GM19452 (cell line): ENCODE measurements around the gene TECTA.

ENCODE experiments used
- ATAC-seq: cut with Tn5 transposase; IDR thresholded peaks from one replicate; pipeline ENCODE4 v1.9.1; 2021; ENCODE audit not compliant: unreplicated experiment

TECTA gene, protein sequence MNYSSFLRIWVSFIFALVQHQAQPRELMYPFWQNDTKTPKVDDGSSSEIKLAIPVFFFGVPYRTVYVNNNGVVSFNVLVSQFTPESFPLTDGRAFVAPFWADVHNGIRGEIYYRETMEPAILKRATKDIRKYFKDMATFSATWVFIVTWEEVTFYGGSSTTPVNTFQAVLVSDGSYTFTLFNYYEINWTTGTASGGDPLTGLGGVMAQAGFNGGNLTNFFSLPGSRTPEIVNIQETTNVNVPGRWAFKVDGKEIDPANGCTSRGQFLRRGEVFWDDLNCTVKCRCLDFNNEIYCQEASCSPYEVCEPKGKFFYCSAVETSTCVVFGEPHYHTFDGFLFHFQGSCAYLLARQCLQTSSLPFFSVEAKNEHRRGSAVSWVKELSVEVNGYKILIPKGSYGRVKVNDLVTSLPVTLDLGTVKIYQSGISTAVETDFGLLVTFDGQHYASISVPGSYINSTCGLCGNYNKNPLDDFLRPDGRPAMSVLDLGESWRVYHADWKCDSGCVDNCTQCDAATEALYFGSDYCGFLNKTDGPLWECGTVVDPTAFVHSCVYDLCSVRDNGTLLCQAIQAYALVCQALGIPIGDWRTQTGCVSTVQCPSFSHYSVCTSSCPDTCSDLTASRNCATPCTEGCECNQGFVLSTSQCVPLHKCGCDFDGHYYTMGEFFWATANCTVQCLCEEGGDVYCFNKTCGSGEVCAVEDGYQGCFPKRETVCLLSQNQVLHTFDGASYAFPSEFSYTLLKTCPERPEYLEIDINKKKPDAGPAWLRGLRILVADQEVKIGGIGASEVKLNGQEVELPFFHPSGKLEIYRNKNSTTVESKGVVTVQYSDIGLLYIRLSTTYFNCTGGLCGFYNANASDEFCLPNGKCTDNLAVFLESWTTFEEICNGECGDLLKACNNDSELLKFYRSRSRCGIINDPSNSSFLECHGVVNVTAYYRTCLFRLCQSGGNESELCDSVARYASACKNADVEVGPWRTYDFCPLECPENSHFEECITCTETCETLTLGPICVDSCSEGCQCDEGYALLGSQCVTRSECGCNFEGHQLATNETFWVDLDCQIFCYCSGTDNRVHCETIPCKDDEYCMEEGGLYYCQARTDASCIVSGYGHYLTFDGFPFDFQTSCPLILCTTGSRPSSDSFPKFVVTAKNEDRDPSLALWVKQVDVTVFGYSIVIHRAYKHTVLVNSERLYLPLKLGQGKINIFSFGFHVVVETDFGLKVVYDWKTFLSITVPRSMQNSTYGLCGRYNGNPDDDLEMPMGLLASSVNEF (N-terminal part only)

GRCh38 chr11:121100943-121101342 is at the start of gene TECTA:
Gene TECTA, plus strand, starts transcription at chr11:121101243. Its CDS starts 1,423 bp downstream, at chr11:121102666.
- no peak for ATAC-seq

GRCh38 chr11:121053244-121053643 is 47.8 kb upstream of the TECTA start:
- no peak for ATAC-seq

- no peak for ATAC-seq
Observed at GRCh38 chr11:121054266-121054665, 46.8 kb upstream of the TECTA start.

GRCh38 chr11:121055076-121055475 is 46.0 kb upstream of the TECTA start:
- ATAC-seq, result no peak

DNA sequence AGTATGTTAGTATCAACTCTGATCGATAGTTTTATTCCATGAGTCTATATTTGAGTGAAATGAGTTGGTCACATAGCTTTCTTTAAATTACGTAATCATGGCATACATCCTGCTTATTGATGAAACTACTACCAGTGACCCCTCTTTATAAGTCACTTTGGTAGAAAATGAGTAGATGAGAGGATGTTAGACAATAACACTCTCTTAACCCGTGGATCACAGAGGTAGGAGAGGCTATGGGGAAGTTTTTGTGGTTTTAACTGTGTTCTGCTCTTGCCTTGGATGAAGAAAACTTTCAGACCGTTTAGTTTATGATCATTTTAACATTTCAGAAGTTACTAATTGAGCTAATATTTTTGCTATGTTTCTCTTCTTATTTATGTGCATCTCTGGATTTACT is 43.1 kb upstream of the TECTA start:
- no peak for ATAC-seq

DNA sequence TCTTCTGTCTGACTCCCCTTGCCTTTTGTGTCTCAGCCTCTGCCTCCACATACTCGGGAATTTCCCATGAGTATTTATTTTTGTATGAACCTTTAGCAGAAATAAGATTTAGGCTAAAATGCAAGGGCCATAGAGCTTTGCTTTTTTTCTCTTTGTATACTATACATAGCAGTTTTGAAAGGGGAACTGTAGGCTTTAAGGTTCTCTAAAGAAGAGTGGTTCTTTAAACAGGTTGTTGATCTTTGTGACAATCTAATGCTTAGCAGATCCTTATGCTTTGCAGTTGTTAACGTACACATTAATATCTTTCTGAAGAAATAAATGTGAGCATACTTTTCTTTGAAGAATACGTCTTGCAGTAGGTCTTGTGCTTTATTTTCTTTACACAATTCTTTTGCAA is 42.1 kb upstream of the TECTA start:
- no peak for ATAC-seq

DNA sequence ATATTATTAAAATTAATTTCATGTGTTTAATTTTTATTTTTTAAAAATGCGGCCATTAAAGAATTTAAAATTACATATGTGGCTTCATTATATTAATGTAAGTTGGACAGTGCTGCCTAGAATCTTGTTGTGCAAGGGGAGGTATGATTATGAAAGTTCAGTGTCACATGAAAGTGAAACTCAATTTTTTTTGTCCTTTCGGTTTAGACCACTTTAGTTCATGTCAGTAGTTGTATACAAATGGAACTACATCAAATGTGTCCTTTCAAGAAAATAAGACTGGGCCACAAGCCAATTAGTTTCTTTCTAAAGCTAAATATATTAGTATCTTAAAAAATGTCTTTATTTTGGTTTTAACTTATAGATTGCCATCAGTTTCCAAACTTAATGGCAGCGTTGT is 41.4 kb upstream of the TECTA start:
- peak; percentile 98 for ATAC-seq

- no peak for ATAC-seq
Observed at GRCh38 chr11:121063728-121064127, 37.3 kb upstream of the TECTA start.

DNA sequence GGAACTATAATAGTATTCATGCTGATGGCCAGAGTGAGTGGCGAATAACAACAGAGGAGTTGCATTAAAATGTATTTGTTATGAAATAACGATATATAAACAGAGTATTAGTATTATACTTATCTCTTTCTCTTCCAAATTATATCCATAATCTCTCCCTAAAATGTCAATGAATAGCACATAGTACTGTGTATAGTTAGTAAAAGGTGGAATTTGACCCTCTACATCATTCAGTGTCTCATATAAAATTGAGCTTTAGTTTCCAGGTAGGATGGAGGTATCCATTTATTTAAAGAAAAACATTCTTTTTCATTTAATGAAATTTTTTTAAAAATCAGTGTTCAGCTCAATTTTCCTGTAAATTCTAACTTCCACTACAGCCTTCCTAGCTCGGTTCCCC is 34.4 kb upstream of the TECTA start:
- ATAC-seq, result no peak

- no peak for ATAC-seq
Observed at GRCh38 chr11:121067026-121067425, 34.0 kb upstream of the TECTA start.

GRCh38 chr11:121067453-121067852 is 33.6 kb upstream of the TECTA start:
- no peak for ATAC-seq

- ATAC-seq, result no peak
Observed at GRCh38 chr11:121067962-121068647, 32.9 kb upstream of the TECTA start.

- no peak for ATAC-seq
Observed at GRCh38 chr11:121068787-121069186, 32.3 kb upstream of the TECTA start.

- no peak for ATAC-seq
Observed at GRCh38 chr11:121070951-121071845, 29.8 kb upstream of the TECTA start.

DNA sequence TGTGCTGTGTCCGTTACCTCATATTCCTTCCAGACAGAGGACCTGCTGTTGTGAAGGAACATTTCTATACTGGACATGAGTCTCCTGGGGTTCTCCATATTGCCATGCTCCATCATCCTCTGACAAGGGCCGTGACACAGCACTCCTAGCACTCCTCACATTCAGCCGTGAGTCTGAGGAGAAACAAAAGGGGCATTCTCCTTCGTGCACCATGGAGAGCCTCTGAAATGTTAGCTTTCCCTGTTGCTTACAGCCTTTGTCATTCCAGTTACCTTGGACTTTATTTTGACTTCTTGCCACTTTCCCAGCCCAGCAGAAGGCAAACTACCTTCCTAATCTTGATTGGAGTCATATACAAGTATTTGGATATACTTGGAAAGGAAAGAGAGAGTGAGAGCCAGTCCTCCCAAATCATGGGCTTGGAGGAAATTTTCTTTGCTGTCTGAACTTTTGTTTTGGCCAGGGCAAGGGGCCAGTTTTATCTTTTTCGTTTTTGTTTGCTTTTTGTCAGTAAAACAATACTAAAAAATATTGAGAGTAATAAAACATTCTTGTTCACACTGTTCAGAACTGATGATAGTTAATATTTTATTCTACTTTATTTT is 29.1 kb upstream of the TECTA start:
- no peak for ATAC-seq

DNA sequence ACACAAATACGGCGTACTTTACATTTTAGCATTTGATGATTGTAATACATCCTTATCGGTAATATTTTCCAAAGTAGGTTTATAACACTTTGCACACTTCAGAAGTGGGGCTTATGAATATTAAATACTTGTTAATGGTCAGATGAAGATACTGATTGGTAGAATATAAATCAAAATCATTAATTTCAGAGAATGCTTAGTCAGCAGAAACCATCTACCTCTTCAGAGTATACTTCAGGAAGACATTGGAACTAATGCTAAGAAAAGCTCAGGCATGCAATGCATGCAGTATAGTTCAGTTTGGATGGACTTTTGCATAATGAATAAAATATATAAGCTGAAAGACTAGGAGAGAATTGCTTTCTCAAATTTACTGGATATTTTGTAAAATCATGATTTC is 19.7 kb upstream of the TECTA start:
- no peak for ATAC-seq

DNA sequence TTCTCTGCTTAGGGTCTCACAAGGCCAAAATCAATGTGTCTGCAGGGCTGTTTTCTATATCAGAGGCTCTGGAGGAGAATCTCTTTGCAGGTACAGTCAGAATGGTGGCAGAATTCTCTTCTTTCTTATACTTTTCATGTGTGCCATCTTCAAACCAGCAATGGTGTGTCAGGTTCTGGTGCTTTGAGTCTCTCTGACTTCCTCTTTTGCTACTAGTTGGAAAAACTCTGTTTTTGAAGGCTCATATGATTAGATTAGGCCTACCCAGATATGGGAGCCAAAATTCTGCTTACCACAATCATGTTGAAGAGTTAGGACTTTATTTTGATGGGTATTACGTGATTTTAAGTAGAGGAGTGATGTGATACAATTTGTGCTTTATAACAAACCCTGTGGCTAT is 18.8 kb upstream of the TECTA start:
- no peak for ATAC-seq

- no peak for ATAC-seq
Observed at GRCh38 chr11:121082670-121083069, 18.4 kb upstream of the TECTA start.

- ATAC-seq, result no peak
Observed at GRCh38 chr11:121086866-121087265, 14.2 kb upstream of the TECTA start.
